HFFc6 (cell line): Measurements from ENCODE around the gene FARSB. TPM values are rescaled to one million over a fixed set of nuclear protein-coding genes. Genes with fewer than 3 reads are reported as not detected.

Source experiments
- DNase-seq: peaks from one replicate; pipeline ENCODE4 v3.0.0-alpha.2; 2018
- H3K27ac Mint-ChIP-seq: 2 replicates; pipeline ENCODE4 v1.8.0; 2020; ENCODE audit warnings: mild to moderate bottlenecking, mixed read lengths
- H3K27me3 Mint-ChIP-seq: 2 replicates; pipeline ENCODE4 v1.8.0; 2021; ENCODE audit warnings: mild to moderate bottlenecking, moderate library complexity, mixed read lengths; ENCODE audit not compliant: insufficient read depth
- H3K36me3 Mint-ChIP-seq: 2 replicates; pipeline ENCODE4 v1.8.0; 2021; ENCODE audit warnings: low read depth, mixed read lengths
- H3K4me1 Mint-ChIP-seq: 2 replicates; pipeline ENCODE4 v1.8.0; 2020; ENCODE audit warnings: low read depth, mixed read lengths
- H3K4me3 Mint-ChIP-seq: 2 replicates; pipeline ENCODE4 v1.8.0; 2020; ENCODE audit warnings: mild to moderate bottlenecking, moderate library complexity, mixed read lengths
- H3K9me3 Mint-ChIP-seq: 2 replicates; pipeline ENCODE4 v1.8.0; 2020; ENCODE audit warnings: mild to moderate bottlenecking, mixed read lengths
- total RNA-seq, 6 experiments: library from RNA; stranded (reverse); fragmentation: NEBNext Ultra II Directional; extraction: Animal tissue kit (Norgen Biotek cat#: 25700); gene quantifications; 2 replicates in 1 of 6; 3 replicates in 5 of 6; pipeline ENCODE4 v1.2.3, GENCODE V29; 2021
- TF ChIP-seq, protein P1 (sequence below): fragments of 200-600 bp; sonication (generic); IDR thresholded peaks from 2 replicates; pipeline ENCODE4 v1.5.0; 2021; ENCODE audit warnings: antibody characterized with exemption, mild to moderate bottlenecking

FARSB gene
- total RNA-seq, 6 experiments from 2014 or later = 42.5 to 55.9 (median 51.9) TPM

DNA sequence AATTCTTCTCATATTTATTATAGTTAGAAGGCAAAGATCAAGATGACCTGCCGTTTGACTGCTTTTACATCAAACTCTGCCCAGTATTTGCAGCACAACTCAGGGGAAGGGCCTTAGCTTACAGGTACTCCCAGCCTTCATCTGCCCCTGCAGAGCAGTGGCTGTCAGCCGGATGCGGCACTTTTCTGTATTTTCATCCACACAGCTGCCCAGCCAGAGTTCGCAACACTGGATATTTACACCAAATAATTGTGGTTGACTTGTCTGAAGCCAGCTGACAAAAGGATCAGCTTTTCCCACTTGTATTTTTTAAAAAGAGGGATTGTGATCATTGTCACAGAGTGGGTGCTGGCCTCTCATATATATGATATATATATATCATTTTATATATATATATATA lies 94.7 kb downstream of the FARSB start:
- H3K27me3 Mint-ChIP-seq = peaks cover 4% of the 10 kb centered on the region
- no peak for DNase-seq
- H3K36me3 Mint-ChIP-seq = peaks cover 2% of the 10 kb centered on the region
- TF ChIP-seq, protein P1, sequence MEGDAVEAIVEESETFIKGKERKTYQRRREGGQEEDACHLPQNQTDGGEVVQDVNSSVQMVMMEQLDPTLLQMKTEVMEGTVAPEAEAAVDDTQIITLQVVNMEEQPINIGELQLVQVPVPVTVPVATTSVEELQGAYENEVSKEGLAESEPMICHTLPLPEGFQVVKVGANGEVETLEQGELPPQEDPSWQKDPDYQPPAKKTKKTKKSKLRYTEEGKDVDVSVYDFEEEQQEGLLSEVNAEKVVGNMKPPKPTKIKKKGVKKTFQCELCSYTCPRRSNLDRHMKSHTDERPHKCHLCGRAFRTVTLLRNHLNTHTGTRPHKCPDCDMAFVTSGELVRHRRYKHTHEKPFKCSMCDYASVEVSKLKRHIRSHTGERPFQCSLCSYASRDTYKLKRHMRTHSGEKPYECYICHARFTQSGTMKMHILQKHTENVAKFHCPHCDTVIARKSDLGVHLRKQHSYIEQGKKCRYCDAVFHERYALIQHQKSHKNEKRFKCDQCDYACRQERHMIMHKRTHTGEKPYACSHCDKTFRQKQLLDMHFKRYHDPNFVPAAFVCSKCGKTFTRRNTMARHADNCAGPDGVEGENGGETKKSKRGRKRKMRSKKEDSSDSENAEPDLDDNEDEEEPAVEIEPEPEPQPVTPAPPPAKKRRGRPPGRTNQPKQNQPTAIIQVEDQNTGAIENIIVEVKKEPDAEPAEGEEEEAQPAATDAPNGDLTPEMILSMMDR = no peak
- no peaks in the 10 kb centered on the region for H3K4me1 Mint-ChIP-seq
- no peak overlapping the region for H3K4me3 Mint-ChIP-seq
- no peak overlapping the region for H3K27ac Mint-ChIP-seq
- H3K9me3 Mint-ChIP-seq = no peaks in the 10 kb centered on the region

DNA sequence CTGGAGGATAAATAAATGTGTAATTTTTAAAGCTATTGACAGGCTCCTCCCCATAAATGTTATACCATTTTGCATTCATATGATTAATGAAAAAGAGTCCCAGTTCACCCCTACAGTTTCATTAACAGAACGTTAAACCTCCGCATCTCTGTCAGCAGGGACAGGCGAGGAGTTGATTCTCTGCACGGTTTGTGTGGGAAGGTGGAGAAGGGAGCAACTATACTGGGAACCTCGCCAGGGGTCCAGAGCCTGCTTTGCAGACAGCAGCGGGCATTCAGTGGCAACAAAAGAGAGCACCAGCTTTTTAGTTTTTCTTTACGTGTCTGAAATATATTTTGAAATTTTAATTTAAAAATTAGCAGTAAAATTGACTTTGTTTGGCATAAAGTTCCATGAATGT lies 101.4 kb downstream of the FARSB start:
- H3K36me3 Mint-ChIP-seq = no peaks in the 10 kb centered on the region
- TF ChIP-seq, protein P1 = no peak
- no peaks in the 10 kb centered on the region for H3K4me1 Mint-ChIP-seq
- no peaks in the 10 kb centered on the region for H3K9me3 Mint-ChIP-seq
- no peak overlapping the region for H3K27ac Mint-ChIP-seq
- no peak overlapping the region for H3K4me3 Mint-ChIP-seq
- no peak for DNase-seq
- peaks cover 13% of the 10 kb centered on the region for H3K27me3 Mint-ChIP-seq

DNA sequence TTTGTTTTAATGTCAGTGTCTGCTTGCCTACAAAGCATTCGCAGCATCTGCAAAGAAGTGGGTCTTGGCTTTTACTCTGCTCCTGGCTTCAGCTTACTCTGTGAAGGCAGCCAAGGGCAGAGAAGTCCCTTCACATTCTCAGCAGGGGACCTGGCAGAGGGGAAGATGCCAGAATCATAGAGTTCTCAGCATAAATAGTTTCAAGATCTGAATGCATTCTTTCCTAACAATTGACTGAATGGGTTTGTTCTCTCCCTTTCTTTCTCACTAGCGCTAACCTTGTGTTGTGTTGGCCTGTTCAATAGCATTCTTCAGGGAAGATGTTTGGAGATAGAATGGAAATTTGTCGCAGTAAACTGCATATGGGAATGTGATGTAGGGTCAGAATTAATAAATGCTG lies 106.9 kb downstream of the FARSB start:
- TF ChIP-seq, protein P1 = no peak
- Mint-ChIP-seq H3K9me3 (no peaks in the 10 kb centered on the region), H3K27ac (no peak overlapping the region), H3K4me3 (no peak overlapping the region), H3K36me3 (no peaks in the 10 kb centered on the region), H3K27me3 (peaks cover 7% of the 10 kb centered on the region), H3K4me1 (no peaks in the 10 kb centered on the region)
- DNase-seq = no peak

DNA sequence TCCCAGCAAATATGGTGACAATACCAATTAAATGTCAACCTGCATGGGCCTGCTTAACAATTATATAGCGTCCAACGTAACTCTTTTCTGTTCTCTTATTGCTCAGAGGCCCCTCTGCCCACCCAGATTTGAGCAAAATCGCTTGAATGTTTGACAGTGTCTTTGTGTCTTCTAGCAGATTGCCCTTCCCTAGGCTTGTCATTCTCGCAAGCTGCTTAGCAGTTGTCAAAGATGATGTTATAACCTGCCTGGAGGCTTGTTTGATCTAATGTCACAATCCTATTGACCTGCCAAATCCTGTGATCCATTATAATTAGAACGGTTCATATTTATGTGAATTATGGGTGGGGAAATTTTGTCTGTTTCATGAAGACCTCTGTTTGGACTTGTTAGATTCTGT lies 108.8 kb downstream of the FARSB start:
- H3K27me3 Mint-ChIP-seq = peaks cover 4% of the 10 kb centered on the region; the same call in 1 of the 2 replicates
- no peak for DNase-seq
- no peaks in the 10 kb centered on the region for H3K36me3 Mint-ChIP-seq
- TF ChIP-seq, protein P1 = no peak
- H3K9me3 Mint-ChIP-seq = no peaks in the 10 kb centered on the region
- no peak overlapping the region for H3K4me3 Mint-ChIP-seq
- H3K27ac Mint-ChIP-seq = no peak overlapping the region
- H3K4me1 Mint-ChIP-seq = no peaks in the 10 kb centered on the region

DNA sequence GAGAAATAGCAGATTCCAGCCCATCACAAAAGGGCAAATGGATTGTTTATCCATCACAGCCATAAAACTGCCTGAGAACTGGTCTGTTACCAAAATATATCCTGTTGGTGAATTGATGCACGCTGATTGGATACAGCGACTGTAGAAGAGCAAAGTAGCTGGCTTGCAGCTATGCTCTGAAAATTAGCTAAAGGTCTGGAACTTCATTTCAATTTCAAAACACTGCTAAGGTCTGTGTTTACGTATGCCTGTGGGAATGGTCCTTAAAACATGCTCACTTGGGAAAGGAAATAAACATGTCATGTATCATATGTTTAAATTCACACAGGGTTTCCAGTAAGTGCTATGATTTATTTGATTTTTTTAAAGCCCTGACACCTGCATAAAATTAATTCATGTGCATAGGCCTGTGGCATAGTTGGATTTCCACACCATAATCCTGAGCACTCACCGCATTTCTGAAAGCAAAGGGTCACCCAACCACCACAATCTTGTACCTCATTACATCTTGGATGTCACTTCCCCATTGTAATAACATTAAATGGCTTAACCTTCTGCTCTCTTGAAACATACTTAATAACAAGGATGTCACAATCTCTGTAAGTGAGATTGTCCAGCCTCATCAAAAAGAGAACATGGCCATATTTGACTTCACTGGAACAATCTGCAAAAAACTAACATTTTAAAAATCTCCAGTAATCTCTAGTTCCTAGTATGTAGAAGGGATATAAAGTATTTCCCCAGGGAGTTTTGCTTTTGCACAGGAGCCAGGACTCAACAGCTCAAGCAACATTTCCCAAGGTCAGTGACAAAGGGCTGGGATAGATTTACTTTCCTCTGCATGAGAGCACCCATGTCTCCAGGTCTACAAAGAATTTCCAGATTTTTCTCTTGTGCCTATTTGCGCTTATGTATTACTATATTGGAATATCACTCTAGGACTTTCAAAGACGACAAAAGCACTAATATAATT lies 109.8 kb downstream of the FARSB start:
- Mint-ChIP-seq H3K36me3 (no peaks in the 10 kb centered on the region), H3K4me1 (no peaks in the 10 kb centered on the region), H3K27ac (no peak overlapping the region), H3K4me3 (no peak overlapping the region), H3K27me3 (peaks cover 3% of the 10 kb centered on the region; the same call in 1 of the 2 replicates), H3K9me3 (no peaks in the 10 kb centered on the region)
- TF ChIP-seq, protein P1 = no peak
- DNase-seq = no peak
